ENCODE results near the gene KCNN1.
A peak's percentile ranks its signal among the peaks of the same experiment; 100 is the strongest.
"Not testable (repeated sequence)": the region's sequence is repeated elsewhere in the genome, so short reads cannot be mapped to it uniquely, and the experiment has no call there.

The KCNN1 gene

DNA sequence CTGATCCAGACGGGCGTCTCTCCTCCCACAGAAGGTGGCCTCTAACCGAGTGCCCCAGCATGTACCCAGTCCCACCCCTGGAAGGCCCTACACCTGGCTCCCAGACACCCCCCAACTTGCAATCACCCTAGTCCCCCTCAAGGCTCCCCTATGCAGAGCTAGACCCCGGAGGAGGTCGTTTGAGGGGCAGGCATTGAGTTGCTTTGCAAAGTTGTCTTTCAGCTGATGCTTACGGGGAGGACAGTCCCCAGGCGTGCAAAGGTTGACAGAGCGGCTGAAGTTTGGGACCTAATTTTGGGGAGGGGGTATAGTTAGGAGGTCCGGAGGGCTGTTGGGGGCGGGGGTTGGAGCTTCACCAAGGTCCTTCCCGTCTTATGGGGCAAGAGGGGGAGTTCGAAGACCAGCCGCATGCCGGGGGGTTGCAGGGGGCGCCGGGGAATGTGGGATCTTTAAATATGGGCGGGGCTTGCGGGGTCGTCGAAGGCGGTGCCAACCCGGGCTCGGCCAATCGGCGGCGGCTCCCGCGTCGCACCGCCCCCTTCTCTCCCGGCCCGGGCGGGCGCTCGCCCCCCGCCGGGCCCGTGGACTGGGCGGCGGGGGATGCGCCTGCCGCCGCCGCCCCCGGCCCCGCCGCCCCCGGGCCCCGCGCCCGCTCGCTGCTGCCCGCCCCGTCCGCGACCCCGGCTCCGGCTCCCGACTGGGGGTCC lies at the start of gene KCNN1:
KCNN1 (plus strand) TSS at position 558 of the 707 bp plus-strand sequence. CDS start 6,782 bp downstream, outside the sequence.
- DNase-seq (ENCODE audit: low read depth) = no peak

DNA sequence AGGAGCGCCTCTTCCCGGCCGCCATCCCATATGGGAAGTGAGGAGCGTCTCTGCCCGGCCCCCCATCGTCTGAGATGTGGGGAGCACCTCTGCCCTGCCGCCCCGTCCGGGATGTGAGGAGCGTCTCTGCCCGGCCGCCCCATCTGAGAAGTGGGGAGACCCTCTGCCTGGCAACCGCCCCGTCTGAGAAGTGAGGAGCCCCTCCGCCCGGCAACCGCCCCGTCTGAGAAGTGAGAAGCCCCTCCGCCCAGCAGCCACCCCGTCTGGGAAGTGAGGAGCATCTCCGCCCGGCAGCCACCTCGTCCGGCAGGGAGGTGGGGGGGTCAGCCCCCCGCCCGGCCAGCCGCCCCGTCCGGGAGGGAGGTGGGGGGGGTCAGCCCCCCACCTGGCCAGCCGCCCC lies 48.8 kb upstream of the KCNN1 start:
- not testable (repeated sequence) for DNase-seq (ENCODE audit: low read depth)

DNA sequence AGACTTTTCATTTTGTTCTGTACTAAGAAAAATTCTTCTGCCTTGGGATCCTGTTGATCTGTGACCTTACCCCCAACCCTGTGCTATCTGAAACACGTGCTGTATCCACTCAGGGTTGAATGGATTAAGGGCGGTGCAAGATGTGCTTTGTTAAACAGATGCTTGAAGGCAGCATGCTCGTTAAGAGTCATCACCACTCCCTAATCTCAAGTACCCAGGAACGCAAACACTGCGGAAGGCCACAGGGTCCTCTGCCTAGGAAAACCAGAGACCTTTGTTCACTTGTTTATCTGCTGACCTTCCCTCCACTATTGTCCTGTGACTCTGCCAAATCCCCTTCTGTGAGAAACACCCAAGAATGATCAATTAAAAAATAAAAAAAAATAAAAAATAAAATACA lies 47.8 kb upstream of the KCNN1 start:
- not testable (repeated sequence) for DNase-seq (ENCODE audit: low read depth)

DNA sequence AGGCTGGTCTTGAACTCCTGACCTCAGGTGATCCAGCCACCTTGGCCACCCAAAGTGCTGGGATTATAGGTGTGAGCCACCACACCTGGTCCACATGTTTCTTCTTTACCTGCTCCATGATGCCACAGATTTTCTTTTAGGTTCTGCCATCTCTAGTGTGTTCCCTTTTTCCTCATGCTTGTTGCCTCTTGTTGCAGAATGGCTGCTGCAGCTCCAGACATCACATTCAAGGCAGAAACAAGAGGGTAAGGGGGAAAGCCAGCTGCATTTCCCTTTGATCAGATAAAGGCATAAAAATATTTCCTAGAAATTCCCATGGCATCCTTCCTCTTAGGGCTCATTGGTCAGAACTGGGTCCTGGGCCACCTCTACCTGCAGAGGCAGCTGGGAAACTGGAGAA lies 46.4 kb upstream of the KCNN1 start:
- DNase-seq (ENCODE audit: low read depth) = no peak

DNA sequence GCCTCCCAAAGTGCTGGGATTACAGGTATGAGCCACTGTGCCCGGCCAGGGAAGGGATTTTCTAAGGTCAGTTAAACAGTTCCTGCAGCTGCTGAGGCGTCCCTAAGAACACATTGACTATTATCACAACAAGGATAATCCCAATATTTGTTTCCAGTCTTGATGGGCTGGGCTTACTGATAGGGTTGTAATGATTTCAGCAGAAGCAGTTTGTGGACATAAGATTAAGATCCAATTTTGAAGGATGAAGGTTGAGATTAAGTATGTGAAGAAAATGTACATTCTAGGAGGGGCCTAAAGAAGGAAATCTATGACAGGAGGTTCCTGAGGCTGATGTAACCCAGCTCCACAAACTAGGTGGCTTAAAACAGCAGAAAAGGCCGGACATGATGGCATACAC lies 44.8 kb upstream of the KCNN1 start:
- DNase-seq (ENCODE audit: low read depth) = no peak

DNA sequence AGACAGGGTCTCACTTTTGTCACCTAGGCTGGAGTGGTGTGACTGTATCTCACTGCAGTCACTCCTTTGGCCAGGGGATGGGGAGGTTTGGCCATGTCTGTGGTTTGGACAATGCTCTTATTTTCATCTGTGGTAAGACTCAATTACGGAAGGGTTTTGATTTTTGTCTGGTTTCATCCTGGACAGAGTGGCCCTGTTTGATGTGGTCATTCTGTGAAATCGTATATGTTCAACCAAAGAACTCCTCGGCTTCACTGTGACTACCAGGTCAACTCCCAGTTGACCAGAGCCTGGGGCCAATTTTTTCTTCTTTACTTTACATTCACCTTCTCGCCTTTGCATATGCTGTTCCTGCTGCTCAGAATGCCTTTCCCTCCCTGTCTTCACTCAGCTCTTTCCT lies 40.9 kb upstream of the KCNN1 start:
- DNase-seq (ENCODE audit: low read depth) = no peak

DNA sequence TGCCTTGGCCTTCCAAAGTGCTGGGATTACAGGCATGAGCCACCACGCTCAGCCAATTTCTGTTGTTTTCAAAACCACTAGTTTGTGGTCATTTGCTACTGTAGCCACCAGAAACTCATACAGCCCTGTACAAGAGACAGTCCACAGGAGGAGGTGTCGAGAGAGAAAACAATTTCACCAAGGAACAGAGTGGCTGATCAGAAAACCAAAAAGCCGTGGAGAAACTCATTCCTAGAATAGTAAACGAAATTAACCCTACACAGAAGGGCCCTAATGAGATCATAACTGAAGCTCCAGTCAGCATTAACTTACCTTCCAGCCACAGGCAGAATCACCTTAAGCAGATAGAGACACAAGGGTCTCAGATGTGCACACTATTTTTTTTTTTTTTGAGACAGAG lies 37.9 kb upstream of the KCNN1 start:
- no peak for DNase-seq (ENCODE audit: low read depth)

DNA sequence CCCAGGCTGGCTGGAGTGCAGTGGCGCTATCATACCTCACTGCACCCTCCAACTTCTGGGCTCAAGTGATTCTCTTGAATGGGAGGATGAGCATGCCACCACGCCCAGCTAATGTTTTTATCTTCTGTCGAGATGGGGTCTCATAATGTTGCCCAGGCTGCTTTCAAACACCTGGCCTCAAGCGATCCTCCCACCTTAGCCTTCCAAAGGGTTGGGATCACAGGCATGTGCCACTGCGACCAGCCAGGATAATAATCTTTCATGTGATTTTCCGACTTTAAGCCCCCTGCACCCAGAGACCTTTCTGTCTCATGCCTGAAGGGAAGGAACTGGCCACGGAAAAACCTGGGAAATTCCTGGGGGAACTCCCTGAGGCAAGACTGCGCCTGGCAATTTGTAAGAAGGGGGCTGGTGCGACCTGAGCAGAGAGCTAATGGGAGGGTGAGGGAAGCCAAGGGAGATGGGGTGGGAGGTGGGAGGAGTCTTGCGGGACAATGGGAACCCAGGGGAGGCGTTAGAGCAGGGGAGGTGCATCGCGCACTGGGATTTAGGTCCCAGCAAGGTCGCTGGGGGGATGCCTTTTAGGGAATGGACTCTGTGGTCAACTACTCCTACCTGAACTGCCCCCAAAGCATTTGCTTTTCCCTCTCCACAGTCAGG lies 35.2 kb upstream of the KCNN1 start:
- no peak for DNase-seq (ENCODE audit: low read depth)

DNA sequence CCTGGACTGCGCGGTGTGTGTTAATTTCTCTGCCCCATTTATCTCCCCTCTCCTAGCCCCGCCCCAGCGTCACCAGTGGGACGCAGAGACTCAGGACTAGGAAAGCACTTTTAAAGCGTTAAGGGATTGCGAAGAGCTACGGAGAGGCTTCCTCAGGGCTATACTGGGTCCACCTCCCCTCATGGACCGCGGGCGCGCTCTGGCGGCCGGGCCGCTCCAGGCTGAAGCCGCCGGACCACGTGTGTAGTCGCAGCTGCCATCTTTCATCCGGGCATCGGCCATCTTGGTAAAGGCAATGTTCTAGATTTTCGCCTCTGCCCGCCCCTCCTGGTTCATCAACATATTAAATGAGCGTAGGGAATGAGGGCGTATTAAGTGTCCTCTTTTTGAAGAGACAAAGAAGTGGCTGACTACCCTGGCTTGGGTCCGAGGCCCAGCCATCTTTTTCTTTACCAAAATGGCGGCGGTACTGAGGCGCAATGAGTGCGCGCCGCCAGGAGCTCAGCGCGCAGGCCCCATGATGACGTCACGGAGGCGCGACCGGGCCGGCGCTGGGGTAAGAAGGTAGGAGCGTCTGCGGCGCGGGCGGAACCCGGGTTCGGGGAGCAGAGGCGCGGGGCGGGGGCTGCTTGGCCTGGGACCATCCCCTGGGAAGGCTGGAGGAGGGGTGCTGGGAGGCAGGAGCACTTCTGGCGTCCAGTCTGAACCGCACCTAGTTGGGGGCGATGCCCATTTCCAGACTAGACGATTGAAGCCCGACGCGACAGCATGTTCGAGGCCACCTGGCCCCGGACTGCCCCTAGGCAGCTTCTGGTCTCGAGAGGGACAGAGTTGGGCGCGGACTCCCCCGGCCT lies 34.2 kb upstream of the KCNN1 start, which contains the start of gene CCDC124:
CCDC124 (plus strand) TSS at position 531 of the 854 bp plus-strand sequence. CDS start 3,406 bp downstream, outside the sequence.
- DNase-seq (ENCODE audit: low read depth) = peak; percentile 88

DNA sequence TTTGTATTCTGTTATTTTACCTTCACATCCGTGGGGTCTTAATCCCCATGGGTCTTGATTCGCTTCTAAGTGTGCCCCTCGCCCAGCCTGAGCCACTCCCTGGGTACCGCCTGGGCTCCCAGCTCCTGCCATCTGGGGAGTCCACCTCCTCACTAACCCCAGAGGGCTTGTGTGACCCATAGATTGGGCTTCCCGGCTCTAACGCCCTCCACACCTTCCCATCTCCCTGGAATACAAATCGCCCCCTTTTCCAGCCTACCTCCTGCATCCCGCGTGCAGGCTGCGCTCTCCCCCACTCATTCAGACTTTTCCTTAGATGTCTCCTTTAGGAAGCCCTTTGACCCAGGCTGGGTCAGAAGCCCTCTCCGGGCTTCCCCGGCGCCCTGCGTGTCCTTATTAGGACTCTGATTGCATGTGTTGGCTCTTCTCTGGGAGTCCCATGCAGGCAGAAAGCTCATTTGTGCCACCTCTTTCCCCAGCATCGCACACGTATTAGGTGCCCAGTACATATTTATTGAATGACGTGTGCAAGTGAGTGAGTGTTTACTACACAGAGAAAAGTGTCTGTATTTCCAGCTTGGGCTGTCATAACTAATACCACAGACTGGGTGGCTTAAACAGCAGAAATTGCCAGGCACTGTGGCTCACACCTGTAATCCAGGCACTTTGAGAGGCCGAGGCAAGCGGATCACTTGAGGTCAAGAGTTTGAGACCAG lies 33.3 kb upstream of the KCNN1 start:
- no peak for DNase-seq (ENCODE audit: low read depth)

DNA sequence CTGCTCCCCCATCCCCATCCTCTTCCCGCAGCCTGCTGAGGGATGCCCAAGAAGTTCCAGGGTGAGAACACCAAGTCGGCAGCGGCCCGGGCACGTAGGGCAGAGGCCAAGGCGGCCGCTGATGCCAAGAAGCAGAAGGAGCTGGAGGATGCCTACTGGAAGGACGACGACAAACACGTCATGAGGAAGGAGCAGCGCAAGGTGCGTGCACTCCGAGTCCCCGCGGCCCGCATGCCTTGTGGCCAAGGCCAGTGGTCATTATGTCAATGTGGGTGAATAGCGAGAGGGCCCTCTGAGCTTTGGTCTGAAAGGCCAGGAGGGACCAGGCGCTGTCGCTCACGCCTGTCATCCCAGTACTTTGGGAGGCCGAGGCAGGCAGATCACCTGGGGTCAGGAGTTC lies 30.5 kb upstream of the KCNN1 start:
- no peak for DNase-seq (ENCODE audit: low read depth)

DNA sequence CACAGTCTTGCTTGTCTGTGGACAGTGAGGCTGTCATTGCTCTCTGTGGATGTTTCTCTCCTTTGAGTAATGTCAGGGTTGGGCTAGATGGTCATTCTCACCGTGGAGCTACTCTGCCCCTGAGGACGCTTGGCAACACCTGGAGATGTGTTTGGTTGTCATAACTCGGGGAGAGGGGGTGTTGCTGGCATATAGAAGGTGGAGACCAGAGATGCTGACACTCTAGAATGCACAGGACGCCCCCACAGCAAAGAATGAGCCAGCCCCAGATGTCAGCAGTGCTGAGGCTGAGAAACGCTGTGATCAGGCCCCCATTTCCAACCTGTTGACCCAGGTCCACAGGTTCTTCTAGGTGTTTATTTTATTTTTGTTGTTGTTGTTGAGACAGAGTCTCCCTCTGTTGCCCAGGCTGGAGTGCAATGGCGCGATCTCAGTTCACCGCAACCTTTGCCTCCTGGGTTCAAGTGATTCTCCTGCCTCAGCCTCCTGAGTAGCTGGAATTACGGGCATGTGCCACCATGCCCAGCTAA lies 29.5 kb upstream of the KCNN1 start:
- DNase-seq (ENCODE audit: low read depth) = no peak

DNA sequence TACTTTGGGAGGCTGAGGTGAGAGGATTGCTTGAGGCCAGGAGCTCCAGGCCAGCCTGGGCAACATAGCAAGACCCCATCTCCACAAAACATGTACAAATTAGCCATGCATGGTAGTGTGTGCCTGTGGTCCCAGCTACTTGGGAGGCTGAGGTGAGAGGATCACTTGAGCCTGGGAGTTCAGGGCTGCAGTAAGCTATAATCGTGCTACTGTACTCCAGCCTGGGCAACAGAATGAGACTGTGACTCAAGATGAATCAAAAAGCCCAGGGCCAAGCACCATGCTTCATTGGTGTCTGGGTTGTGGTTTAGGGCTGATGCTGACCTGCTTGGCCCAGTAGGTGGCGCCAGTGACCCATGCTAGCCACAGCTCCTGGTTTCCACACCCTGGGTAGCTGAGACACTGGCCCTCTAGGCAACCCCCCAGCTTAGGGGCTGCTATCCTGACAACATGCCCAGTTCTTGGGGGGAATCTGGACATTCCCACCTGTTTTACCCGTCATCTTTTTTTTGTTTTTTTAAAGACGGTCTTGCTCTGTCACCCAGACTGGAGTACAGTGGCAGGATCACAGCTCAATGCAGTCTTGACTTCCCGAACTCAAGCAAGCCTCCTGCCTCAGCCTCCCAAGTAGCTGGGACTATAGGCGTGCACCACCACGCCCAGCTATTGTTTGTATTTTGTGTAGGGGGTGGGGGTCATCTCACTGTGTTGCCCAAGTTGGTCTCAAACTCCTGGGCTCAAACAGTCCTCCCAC lies 28.6 kb upstream of the KCNN1 start:
- DNase-seq (ENCODE audit: low read depth) = peak; percentile 61

DNA sequence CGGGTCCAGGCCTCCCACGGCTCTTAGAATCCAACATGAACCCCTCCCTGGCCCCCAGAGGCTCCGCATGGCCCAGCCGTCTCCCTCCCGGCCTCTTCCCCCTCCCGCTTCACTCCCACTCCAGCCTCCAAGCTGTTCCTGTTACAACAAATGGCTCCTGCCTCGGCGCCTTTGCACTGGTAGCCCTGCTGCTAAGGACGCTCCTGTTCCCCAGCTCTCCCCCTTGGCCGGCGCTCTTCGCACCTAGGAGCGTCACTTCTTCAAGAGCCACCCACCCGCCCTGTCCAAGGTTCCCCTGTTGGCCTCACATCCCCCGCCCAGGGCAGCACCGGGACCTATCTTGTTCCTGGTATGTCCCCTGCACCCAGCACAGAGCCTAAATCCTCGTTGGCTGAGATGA lies 24.7 kb upstream of the KCNN1 start:
- no peak for DNase-seq (ENCODE audit: low read depth)

DNA sequence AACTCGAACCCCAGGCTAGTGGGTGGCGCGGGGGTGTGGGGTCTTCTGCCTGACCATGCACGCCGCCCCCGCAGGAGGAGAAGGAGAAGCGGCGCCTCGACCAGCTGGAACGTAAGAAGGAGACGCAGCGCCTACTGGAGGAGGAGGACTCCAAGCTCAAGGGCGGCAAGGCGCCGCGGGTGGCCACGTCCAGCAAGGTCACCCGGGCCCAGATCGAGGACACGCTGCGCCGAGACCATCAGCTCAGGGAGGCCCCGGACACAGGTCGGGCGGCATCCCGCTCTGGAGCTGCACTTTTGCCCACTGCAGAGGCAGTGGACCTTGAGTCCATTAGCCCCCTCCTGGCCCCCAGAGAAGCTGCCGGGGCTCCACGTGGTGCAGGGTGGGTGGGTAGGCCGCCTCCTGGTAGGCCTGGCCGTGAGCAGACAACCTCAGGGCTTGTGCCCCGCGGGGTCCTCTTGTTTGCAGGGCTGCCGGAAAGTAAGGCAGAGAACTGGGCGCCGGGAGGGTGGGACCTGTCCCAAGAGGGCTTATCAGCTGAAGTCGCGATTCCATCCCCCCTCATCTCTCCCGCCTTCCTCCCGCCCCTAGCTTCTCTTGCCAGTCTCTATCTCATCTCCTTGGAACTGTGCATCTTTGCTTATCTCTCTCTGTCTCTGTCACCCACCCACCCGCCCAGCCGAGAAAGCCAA lies 24.2 kb upstream of the KCNN1 start:
- DNase-seq (ENCODE audit: low read depth) = no peak

DNA sequence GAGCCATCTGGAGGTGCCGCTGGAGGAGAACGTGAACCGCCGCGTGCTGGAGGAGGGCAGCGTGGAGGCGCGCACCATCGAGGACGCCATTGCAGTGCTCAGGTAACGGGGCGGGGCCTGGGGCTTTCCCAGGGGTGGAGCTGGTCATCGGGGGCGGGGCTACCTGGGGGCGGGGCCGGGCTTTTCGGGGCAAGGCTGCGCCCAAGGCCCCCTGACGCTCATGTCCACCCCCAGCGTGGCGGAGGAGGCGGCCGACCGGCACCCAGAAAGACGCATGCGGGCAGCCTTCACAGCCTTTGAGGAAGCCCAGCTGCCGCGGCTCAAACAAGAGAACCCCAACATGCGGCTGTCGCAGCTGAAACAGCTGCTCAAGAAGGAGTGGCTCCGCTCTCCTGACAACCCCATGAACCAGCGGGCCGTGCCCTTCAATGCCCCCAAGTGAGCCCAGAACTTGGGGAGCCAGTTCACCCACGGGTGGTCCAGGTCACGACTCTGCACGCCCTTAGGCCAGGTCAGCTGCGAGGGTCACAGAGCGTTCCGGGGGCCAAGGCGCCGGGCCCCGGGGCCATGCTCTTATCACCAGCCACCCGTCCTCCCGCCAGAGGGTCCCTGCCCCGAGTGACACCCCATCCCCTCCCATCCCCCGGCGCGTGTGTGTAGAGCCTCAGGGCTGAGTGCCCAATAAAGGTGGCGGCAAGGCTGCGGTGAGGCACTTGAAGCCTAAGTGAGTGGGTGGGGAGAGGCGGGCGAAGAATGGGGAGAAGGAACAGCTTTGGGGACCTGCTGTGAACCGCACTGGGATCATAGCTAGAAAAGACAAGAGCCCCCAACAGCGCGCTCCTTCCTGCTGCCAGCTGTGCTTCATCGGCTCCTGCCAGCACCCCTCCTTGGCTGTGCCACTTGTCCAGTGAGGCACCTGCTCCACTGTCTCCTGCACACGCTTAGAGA lies 23.4 kb upstream of the KCNN1 start:
- no peak for DNase-seq (ENCODE audit: low read depth)

DNA sequence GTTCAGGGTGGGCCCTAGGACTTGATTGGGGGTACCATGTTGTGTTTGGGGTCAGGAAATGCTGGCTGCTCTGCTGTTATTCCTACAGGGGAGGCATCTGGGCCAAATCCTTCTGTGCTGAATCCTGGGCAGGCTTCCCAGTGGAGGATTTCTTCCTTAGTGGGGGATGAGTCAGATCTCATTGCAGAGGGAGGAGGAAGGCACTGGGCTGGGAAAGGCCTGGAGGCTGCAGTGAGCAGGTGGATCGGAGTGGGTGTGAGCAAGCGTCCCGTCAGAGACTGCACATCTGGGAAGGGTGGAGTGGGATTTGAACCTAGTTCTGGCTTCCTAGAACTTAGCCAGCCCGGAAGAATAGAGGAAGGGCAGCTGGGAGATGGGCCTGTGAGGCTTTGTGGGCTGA lies 22.6 kb upstream of the KCNN1 start:
- DNase-seq (ENCODE audit: low read depth) = no peak

DNA sequence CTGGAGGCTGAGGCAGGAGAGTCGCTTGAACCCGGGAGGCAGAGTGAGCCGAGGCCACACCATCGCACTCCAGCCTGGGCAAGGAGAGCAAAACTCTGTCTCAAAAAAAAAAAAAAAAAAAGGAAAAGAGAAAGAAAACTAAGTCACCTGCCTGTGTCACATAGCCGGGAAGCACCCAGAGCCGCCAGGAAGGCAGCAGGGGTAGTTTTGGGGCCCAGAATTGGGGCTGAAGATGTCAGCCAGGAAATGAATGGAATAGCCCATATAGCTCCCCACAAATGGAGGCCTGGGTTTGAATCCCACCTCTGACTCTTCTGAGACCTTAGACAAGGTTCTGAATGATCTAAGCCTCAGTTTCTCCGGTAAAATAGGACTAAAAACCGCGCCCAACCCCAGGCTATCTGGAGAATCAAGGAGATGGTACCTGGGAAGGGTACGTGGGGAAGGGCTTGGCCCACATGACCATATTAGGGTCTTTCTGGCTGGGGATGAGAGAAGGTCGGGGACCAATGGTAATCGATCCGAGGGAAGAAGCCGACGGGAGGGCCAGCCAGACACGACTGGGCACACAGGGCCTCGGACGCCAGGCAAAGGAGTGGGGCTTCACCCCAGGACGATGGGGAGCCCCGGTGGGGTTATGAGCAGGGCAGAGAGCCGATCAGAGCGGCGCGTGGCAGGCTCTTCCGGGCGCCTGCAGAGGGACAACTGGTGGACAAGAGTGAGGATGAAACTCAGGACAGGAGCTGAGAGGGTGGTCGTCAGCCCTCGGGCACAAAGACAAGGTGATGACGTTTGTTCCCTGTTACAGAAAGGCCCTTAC lies 19.7 kb upstream of the KCNN1 start:
- DNase-seq (ENCODE audit: low read depth) = no peak

All from activated T-helper 1 cell treated with Interleukin-2 at 50 U/mL for 16 hours (primary cell).